ENCODE results near the gene CCDC88C.

Gene CCDC88C

DNA sequence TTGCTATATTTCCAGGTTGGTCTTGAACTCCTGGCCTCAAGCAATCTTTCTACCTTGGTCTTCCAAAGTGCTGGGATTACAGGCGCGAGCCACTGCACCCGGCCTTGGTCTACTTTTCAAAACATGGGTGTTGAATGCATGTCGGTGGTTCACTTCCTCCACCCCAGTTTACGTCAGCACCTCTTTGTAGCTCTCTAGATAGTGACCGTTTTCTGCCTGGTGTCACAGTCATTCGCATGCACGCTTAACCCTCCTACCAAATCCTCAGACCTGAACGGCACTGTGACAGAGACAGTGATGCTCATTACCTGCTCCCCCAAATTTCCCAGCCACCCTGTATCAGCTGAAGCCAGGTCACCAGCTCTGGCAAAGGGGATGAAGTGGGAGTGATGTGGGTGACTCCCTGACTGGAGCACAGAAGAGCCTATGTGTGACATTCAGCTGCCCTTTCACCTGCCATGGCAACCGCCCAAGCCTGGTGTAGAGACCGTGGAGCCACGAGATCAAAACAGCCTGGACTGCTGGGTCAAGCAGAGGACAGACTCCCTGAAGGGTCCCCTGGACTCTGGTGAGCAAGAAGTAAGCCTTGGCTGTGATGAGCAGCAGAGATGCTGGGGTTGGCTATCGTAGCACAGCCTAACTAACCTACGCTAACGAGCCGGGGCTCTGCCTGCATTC, 106.9 kb downstream of the CCDC88C start:
- peak overlapping the region; percentile 94 for H3K27ac Mint-ChIP-seq
- no peaks in the 10 kb centered on the region for H3K27me3 Mint-ChIP-seq (ENCODE audit: low read depth)
- peaks cover 65% of the 10 kb centered on the region for H3K36me3 Mint-ChIP-seq (ENCODE audit: low read depth)
- peaks cover 42% of the 10 kb centered on the region for H3K4me1 Mint-ChIP-seq (ENCODE audit: low read depth)
- peak overlapping the region; percentile 67 for H3K4me3 Mint-ChIP-seq
- no peaks in the 10 kb centered on the region for H3K9me3 Mint-ChIP-seq

DNA sequence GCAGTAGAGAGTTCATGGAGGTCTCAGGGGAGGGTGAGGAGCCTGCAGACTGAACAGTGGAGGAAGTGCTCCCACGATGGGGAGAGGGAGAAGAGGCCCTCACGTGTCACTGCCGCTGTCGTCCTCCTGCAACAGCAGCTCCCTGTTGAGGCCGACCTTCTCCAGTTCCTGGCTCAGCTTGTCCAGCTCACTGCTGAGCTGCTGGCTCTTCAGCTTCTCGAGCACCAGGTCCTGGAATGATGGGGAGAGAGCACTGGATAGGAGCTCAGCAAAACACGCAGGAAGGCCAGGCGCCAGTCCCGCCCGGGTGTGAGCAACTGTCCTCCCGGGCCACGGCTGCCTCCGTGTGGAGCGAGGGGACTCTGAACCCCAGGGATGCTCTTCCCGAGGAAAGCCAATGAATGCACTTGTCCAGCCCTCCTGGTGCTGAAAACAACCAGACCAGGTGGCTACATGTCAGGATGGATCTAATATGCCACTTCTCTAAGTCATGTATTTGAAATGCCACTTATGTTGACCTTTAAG, 107.8 kb downstream of the CCDC88C start:
- Mint-ChIP-seq H3K4me1 (ENCODE audit: low read depth) (peaks cover 45% of the 10 kb centered on the region), H3K27ac (peak overlapping the region; percentile 55), H3K9me3 (no peaks in the 10 kb centered on the region), H3K36me3 (ENCODE audit: low read depth) (peaks cover 67% of the 10 kb centered on the region), H3K27me3 (ENCODE audit: low read depth) (no peaks in the 10 kb centered on the region), H3K4me3 (no peak overlapping the region)

DNA sequence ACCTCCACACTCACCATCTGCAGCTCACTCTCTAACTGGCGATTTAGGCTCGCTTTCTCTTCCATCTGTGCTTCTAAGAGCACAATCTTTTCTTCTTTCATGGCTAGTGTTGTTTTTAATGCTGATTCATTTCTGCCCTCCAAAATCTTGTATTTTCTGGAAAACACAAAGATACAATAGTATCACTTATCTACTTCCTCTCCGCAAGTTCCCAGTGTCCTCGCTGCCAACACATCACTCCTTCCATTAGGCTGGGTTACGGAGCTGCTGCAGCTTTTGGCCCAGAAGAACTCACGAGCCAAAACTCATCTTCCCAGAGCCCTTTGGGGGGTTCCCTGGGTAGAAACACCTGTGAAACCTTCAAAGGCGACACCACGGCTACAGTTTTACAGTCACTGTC, 109.3 kb downstream of the CCDC88C start:
- Mint-ChIP-seq H3K27ac (no peak overlapping the region), H3K36me3 (ENCODE audit: low read depth) (peaks cover 59% of the 10 kb centered on the region), H3K4me1 (ENCODE audit: low read depth) (peaks cover 38% of the 10 kb centered on the region), H3K27me3 (ENCODE audit: low read depth) (no peaks in the 10 kb centered on the region), H3K4me3 (no peak overlapping the region), H3K9me3 (no peaks in the 10 kb centered on the region)

DNA sequence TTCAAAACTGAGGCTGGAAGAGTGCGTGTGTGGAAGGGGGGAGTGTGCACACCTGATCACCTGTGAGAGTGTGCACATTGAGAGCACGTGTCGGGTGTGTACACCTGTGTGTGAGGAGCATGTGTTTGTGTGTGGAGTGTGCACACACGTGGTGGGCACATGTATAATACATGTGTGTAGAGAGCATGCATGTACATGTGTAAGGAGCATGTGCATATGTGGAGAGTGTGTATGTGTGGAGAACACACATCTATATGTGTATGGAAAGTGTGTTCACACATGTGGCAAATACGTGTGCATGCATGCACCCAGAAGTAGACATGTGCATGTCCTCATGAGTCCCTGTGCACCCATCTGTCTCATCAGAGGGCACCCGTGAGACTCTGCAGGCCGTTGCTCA, 110.0 kb downstream of the CCDC88C start:
- H3K27me3 Mint-ChIP-seq (ENCODE audit: low read depth) = no peaks in the 10 kb centered on the region
- no peak overlapping the region for H3K4me3 Mint-ChIP-seq
- H3K27ac Mint-ChIP-seq = peak overlapping the region; percentile 34
- peaks cover 37% of the 10 kb centered on the region for H3K4me1 Mint-ChIP-seq (ENCODE audit: low read depth)
- peaks cover 55% of the 10 kb centered on the region for H3K36me3 Mint-ChIP-seq (ENCODE audit: low read depth)
- H3K9me3 Mint-ChIP-seq = no peaks in the 10 kb centered on the region

DNA sequence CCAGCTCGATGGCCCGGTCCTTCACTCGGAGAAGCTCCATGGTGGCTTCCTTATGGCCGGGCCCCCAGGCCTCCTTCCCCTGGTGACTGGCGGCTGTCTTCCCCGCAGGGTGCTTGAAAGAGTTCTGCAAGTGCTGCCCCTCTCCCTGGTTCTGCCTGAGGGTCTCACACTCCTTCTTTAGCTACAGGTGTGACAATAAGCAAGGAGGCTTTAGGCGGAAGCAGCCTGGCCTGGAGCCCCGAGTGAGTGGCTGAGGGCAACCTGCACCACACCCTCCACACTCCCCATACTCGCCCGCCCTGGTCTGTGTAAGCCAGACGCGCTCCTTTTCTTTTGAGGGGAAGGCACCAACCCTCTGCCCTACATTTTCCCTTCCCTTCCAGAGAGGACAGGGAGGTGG, 110.6 kb downstream of the CCDC88C start:
- no peak overlapping the region for H3K4me3 Mint-ChIP-seq
- peaks cover 60% of the 10 kb centered on the region for H3K36me3 Mint-ChIP-seq (ENCODE audit: low read depth)
- H3K9me3 Mint-ChIP-seq = no peaks in the 10 kb centered on the region
- no peaks in the 10 kb centered on the region for H3K27me3 Mint-ChIP-seq (ENCODE audit: low read depth)
- H3K4me1 Mint-ChIP-seq (ENCODE audit: low read depth) = peaks cover 42% of the 10 kb centered on the region
- H3K27ac Mint-ChIP-seq = no peak overlapping the region

DNA sequence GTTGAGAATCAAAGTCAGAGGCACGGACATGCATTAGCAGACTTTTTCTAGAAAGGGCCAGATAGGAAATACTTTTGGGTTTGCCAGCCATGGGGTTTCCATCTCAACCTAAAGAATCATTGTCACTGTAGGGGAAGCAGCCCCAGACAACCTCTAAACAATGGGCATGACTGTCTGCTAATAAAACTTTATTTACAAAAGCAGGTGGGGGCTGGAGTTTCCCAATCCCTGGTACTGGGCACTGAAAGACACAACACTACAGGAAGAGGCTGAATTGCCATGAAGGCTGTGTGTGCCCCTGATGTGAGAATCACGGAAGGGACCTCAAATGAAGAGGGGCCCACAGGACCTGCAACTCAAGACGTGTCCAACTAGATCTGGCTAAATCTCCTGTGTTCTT, 111.1 kb downstream of the CCDC88C start:
- peaks cover 40% of the 10 kb centered on the region for H3K4me1 Mint-ChIP-seq (ENCODE audit: low read depth)
- no peaks in the 10 kb centered on the region for H3K27me3 Mint-ChIP-seq (ENCODE audit: low read depth)
- no peak overlapping the region for H3K27ac Mint-ChIP-seq
- no peak overlapping the region for H3K4me3 Mint-ChIP-seq
- H3K36me3 Mint-ChIP-seq (ENCODE audit: low read depth) = peaks cover 65% of the 10 kb centered on the region
- no peaks in the 10 kb centered on the region for H3K9me3 Mint-ChIP-seq

DNA sequence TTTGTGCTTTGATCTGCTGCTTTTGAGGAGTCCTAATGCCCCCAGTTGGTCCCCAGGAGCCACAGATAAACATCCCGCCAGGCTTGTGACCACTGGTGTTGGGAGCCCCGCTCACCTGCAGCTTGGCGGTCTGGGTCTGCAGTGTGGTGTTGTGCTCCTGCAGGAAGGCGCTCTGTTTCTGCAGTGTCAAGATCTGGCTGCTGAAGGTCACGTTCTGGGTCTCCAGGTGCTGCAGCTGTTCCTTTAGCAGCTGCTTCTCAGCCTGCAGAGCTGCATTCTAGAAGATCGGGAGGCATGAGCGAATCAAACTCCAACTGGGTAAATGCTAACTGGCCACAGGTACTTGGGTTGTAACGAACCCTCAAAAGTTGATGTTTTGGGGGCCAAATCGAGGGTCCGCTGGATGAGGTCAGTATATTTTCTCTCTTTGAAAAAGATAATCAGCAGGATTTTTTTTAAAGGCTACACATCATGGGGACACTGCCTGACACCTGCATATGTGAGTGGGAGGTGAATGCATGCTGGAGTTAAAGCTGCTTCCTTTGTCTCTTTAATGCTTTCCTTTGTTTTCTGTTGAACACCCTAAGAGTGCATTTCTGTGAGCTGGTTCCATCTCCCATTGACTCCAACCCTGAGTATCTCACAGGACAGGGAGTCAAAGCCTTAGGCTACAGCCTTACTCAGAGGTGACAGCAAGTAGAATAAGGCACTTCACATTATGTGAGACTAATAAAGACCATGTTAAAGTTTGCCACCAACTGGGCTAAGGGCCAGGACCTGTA, 111.8 kb downstream of the CCDC88C start:
- Mint-ChIP-seq H3K4me3 (no peak overlapping the region), H3K27ac (peak overlapping the region; percentile 29), H3K4me1 (ENCODE audit: low read depth) (peaks cover 39% of the 10 kb centered on the region), H3K27me3 (ENCODE audit: low read depth) (no peaks in the 10 kb centered on the region), H3K36me3 (ENCODE audit: low read depth) (peaks cover 66% of the 10 kb centered on the region), H3K9me3 (no peaks in the 10 kb centered on the region)

DNA sequence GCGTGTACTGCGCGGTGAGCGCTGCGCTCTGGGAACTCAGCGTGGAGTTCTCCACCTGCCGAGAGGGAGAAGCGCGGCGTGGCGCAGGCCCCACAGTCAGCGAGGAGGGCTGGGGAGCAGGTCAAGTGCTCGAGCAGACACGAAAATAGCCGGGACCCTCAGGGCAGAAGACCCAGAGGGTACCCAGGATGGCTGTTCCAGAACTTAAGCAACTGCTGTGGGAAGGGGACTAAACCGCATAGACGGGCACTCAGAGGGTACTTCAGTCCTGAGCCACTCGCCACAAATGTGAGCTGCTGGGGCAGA, 113.7 kb downstream of the CCDC88C start:
- Mint-ChIP-seq H3K4me1 (ENCODE audit: low read depth) (peaks cover 33% of the 10 kb centered on the region), H3K36me3 (ENCODE audit: low read depth) (peaks cover 71% of the 10 kb centered on the region), H3K27me3 (ENCODE audit: low read depth) (no peaks in the 10 kb centered on the region), H3K27ac (no peak overlapping the region), H3K9me3 (no peaks in the 10 kb centered on the region), H3K4me3 (no peak overlapping the region)

DNA sequence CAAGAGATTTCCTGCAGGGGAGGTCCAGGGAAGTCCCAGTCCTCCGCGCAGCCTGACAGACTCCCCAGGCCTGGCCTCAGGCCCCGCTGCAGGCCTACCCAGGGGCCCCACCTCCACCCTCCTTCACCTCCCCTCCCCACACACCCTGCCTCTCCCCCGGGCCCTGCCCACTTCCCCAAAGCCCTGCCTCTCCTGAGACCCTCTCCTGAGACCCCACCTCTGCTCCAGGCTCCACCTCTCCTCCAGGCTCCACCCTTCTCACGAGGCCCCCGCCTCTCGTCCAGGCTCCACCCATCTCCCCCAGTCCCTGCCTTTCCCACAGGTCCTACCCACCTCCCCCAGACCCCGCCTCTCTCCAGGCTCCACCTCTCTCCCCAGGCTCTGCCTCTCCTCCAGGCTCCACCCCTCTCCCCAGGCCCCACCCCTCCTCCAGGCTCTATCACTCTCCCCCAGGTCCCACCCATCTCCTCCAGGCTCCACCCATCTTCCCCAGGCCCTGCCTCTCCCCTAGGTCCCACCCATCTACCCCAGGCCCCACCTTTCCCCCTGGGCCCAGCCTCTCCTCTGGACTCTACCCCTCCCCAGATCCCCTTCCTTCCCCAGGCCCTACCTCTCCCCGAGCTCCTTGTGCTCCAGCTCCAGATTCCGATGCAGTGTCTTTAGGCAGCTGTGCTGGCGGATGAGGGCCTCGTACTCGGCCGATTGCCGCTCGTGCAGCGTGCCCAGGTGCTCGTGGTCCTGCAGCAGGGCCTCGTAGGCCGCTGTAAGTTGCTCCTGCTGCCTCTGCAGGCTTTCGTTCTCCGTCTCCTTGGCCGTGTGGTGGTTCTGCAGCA, 114.3 kb downstream of the CCDC88C start:
- H3K4me1 Mint-ChIP-seq (ENCODE audit: low read depth) = peaks cover 33% of the 10 kb centered on the region

DNA sequence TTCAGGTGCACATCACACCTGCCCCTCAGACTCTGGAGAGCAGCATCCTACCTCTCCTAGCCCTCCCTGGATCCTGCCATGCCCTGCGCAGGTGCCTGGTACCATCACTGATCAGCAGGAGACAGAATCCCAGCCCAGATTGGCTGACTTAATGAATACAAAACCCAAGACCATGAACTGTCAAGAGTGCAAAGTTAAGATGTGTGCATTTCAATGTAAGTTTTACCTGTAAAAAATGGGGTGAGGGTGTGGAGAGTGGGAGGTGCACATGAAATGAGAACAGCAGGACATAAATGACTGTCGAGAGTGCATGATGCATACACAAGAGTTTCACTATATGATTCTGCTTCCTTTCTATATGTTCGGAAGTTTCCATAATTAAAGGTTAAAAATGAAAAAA, 115.2 kb downstream of the CCDC88C start:
- Mint-ChIP-seq H3K27me3 (ENCODE audit: low read depth) (no peaks in the 10 kb centered on the region), H3K4me3 (peak overlapping the region; percentile 40), H3K27ac (peak overlapping the region; percentile 90), H3K36me3 (ENCODE audit: low read depth) (peaks cover 67% of the 10 kb centered on the region), H3K4me1 (ENCODE audit: low read depth) (peaks cover 32% of the 10 kb centered on the region), H3K9me3 (no peaks in the 10 kb centered on the region)

More for the DNA sequence above, 114.3 kb downstream of the CCDC88C start:
- no peaks in the 10 kb centered on the region for H3K9me3 Mint-ChIP-seq
- H3K27ac Mint-ChIP-seq = peak overlapping the region; percentile 90
- no peaks in the 10 kb centered on the region for H3K27me3 Mint-ChIP-seq (ENCODE audit: low read depth)
- H3K4me3 Mint-ChIP-seq = no peak overlapping the region
- peaks cover 69% of the 10 kb centered on the region for H3K36me3 Mint-ChIP-seq (ENCODE audit: low read depth)

DNA sequence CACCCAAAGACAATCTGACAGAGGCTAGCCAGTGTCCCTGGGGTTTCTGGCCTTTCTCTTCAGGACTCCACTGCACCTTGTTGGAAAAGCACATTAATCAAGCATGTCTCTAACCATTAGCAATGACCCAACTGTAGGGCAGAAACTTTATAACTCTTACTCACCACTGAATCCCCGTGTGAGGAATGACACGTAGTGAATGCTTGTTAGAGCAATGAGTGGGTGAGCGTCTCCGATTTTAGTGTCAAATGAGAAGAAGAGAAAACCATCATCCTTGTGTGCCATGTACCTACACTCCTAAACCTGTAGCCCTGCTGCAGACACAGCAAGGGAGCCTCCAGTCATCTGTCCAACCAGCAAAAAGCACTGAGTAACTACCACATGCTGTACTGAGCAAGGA, 116.7 kb downstream of the CCDC88C start:
- peaks cover 29% of the 10 kb centered on the region for H3K4me1 Mint-ChIP-seq (ENCODE audit: low read depth)
- no peaks in the 10 kb centered on the region for H3K9me3 Mint-ChIP-seq
- H3K4me3 Mint-ChIP-seq = no peak overlapping the region
- H3K27ac Mint-ChIP-seq = peak overlapping the region; percentile 14
- peaks cover 66% of the 10 kb centered on the region for H3K36me3 Mint-ChIP-seq (ENCODE audit: low read depth)
- no peaks in the 10 kb centered on the region for H3K27me3 Mint-ChIP-seq (ENCODE audit: low read depth)

DNA sequence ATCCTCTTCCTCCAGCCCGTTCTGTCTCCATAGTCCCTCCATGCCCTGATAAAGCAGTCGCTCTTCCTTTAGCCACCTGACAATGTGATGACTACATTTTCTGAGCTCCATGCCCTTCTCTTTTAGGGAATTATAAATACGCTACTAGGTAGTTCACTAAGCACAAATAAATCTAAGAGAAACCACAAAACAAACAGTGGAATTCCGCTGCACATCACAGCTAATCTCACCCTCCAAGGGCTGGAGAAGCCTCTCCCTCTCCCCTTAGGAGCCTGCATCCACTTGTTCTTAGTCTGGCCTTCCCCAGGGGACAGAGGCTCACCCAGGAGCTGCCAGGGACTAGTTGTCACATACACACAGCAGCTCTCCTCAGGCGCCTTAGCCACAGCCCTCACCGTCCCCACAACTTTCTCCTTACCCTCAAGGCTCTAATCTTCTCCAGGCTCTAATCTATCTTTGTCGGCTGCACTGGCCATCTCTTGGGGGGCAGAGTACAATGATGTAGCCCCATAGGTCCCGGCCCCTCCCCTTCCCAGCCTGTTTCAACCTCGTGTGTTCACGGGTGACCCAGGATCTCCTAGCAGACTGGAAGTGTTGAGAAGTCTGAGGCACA, 117.2 kb downstream of the CCDC88C start:
- H3K4me1 Mint-ChIP-seq (ENCODE audit: low read depth) = peaks cover 26% of the 10 kb centered on the region
- H3K27ac Mint-ChIP-seq = peak overlapping the region; percentile 14
- no peaks in the 10 kb centered on the region for H3K9me3 Mint-ChIP-seq
- no peak overlapping the region for H3K4me3 Mint-ChIP-seq
- no peaks in the 10 kb centered on the region for H3K27me3 Mint-ChIP-seq (ENCODE audit: low read depth)
- H3K36me3 Mint-ChIP-seq (ENCODE audit: low read depth) = peaks cover 66% of the 10 kb centered on the region

DNA sequence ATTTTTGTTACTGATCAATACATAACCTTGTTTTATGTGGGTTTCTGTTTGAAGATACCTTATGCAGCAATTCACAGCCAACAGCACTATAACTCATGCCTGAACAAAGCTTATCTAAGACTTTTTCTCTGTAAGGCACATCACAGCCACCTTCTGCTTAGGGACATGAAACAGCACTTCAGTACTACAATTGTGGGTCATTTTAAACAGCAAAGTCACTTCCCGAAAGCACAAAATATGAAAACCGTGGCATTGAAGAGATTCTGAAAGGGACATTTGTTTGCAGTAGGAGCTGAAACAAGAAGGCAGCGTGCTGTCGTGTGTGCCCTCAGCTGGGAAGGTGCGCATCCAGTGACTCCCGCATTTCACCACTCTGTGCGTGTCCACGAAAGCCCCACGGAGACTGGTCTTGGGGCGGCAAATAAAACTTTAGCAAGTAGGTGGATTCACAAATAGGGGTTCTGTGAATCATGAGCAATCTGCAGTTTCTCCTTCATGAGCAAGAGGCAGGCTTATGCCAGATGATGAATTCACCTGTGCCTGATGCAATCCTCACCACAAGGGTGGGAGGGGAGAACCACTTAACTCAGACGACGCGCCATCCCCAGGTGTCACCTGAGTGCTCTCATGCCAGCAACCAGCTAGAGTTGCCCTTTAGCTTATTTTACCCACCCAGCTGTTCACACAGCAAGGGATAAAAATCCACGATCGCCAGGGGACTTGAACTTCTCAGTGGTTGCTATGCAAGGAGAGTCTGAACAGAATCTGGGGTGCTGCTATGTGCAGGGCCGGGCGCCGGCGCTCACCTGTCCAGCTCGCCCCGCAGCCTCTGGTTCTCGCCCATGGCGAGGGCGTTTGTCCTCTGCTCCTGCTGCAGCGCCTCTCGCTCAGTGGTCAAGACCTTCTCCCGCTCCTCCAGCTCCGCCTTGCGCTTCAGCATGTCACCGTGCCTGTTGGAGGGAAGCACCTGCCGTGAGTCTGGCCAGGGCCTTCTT, 118.2 kb downstream of the CCDC88C start:
- Mint-ChIP-seq H3K9me3 (no peaks in the 10 kb centered on the region), H3K4me1 (ENCODE audit: low read depth) (peaks cover 17% of the 10 kb centered on the region), H3K36me3 (ENCODE audit: low read depth) (peaks cover 56% of the 10 kb centered on the region), H3K27me3 (ENCODE audit: low read depth) (no peaks in the 10 kb centered on the region), H3K27ac (no peak overlapping the region), H3K4me3 (no peak overlapping the region)
